Activated naive CD4-positive, alpha-beta T cell treated with anti-CD3 and anti-CD28 coated beads, Interleukin-2, amount 10 ng/mL, durations not matched to agents 7 days and 5 days (primary cell): Measurements from ENCODE around the gene SMIM10.
"Not testable (repeated sequence)": the region's sequence is repeated elsewhere in the genome, so short reads cannot be mapped to it uniquely, and the experiment has no call there.

Source experiments
- CTCF ChIA-PET: fragments of 350-600 bp; sonication (Branson Sonifier 250); formaldehyde crosslinking; loops from one replicate; lab custom pipeline; 2021; ENCODE audit warnings: antibody characterized with exemption; lab: Charles Lee
- DNase-seq: peaks from one replicate; pipeline ENCODE4 v3.0.0-alpha.2; 2020
- H3K27ac Mint-ChIP-seq: one replicate; pipeline ENCODE4 v1.8.0; 2021; ENCODE audit warnings: mild to moderate bottlenecking, moderate library complexity, mixed read lengths
- H3K27me3 Mint-ChIP-seq: one replicate; pipeline ENCODE4 v1.8.0; 2021; ENCODE audit warnings: mild to moderate bottlenecking, mixed read lengths
- H3K36me3 Mint-ChIP-seq: one replicate; pipeline ENCODE4 v1.8.0; 2021; ENCODE audit warnings: mixed read lengths
- H3K4me1 Mint-ChIP-seq: one replicate; pipeline ENCODE4 v1.8.0; 2021; ENCODE audit warnings: mixed read lengths
- H3K4me3 Mint-ChIP-seq: one replicate; pipeline ENCODE4 v1.8.0; 2021; ENCODE audit warnings: mild to moderate bottlenecking, moderate library complexity, mixed read lengths
- H3K9me3 Mint-ChIP-seq: one replicate; pipeline ENCODE4 v1.8.0; 2021; ENCODE audit warnings: mixed read lengths

SMIM10 gene

GRCh38 chrX:134990801-134991481, at the start of gene SMIM10:
TSS of gene SMIM10 (plus strand) at chrX:134990991. CDS start at chrX:134991096, 105 bp downstream.
- no peaks in the 10 kb centered on the region for H3K9me3 Mint-ChIP-seq
- CTCF ChIA-PET = no interaction called here
- H3K4me1 Mint-ChIP-seq = peaks cover 14% of the 10 kb centered on the region
- H3K36me3 Mint-ChIP-seq = no peaks in the 10 kb centered on the region
- H3K27ac Mint-ChIP-seq = no peak within 1 kb of the TSS
- DNase-seq = peak; percentile 24
- peak within 1 kb of the TSS; percentile 61 for H3K4me3 Mint-ChIP-seq
- peaks cover 19% of the 10 kb centered on the region for H3K27me3 Mint-ChIP-seq

DNA sequence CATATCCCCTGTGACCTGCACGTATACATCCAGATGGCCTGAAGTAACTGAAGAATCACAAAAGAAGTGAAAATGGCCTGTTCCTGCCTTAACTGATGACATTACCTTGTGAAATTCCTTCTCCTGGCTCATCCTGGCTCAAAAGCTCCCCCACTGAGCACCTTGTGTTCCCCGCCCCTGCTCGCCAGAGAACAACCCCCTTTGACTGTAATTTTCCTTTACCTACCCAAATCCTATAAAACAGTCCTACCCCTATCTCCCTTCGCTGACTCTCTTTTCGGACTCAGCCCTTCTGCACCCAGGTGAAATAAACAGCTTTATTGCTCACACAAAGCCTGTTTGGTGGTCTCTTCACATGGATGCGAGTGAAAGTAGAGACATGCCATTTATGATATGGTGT, 44.4 kb upstream of the SMIM10 start:
- CTCF ChIA-PET, H3K9me3 Mint-ChIP-seq, H3K36me3 Mint-ChIP-seq, DNase-seq, H3K4me3 Mint-ChIP-seq, H3K27ac Mint-ChIP-seq, H3K27me3 Mint-ChIP-seq, H3K4me1 Mint-ChIP-seq: not testable (repeated sequence)

- peaks cover 4% of the 10 kb centered on the region for H3K27me3 Mint-ChIP-seq
- no peak for DNase-seq
- no peaks in the 10 kb centered on the region for H3K36me3 Mint-ChIP-seq
- peaks cover 3% of the 10 kb centered on the region for H3K4me1 Mint-ChIP-seq
- no peak overlapping the region for H3K4me3 Mint-ChIP-seq
- H3K27ac Mint-ChIP-seq = no peak overlapping the region
- H3K9me3 Mint-ChIP-seq = no peaks in the 10 kb centered on the region
- CTCF ChIA-PET = no interaction called here
These were observed 42.2 kb upstream of the SMIM10 start for GRCh38 chrX:134948333-134949241.

DNA sequence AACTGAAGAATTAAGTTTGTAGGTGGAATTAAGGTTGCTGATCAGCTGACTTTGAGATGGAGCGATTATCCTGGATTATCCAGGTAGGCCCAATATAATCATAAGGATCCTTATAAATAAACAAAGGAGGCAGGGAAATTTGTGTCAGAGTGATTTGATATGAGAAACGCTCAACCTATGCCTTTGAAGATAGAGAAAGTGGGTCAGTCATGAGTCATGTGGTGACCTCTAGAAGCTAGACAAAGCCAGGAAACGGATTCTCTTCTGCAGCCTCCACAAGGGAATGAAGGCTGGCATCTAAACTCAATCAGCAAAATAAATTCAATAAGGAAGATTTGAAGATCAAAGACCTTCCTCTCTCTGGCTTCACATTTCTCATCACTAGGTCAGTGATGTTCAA, 41.5 kb upstream of the SMIM10 start:
- Mint-ChIP-seq H3K4me3 (no peak overlapping the region), H3K9me3 (no peaks in the 10 kb centered on the region), H3K27me3 (peaks cover 6% of the 10 kb centered on the region), H3K27ac (no peak overlapping the region), H3K4me1 (peaks cover 3% of the 10 kb centered on the region), H3K36me3 (no peaks in the 10 kb centered on the region)
- DNase-seq = no peak
- CTCF ChIA-PET = no interaction called here

- CTCF ChIA-PET = interaction anchor here (0.7 kb wide), 1 partner anchor 65 kb away, joined by 3 read pairs; no protein-coding TSS in a partner anchor
- no peak overlapping the region for H3K27ac Mint-ChIP-seq
- H3K4me3 Mint-ChIP-seq = no peak overlapping the region
- DNase-seq = no peak
- H3K27me3 Mint-ChIP-seq = peaks cover 8% of the 10 kb centered on the region
- H3K36me3 Mint-ChIP-seq = no peaks in the 10 kb centered on the region
- H3K9me3 Mint-ChIP-seq = no peaks in the 10 kb centered on the region
- no peaks in the 10 kb centered on the region for H3K4me1 Mint-ChIP-seq
These were observed 33.0 kb upstream of the SMIM10 start for GRCh38 chrX:134957836-134958235.

GRCh38 chrX:134960366-134960765, 30.4 kb upstream of the SMIM10 start:
- H3K36me3 Mint-ChIP-seq, DNase-seq, H3K27me3 Mint-ChIP-seq, CTCF ChIA-PET, H3K9me3 Mint-ChIP-seq, H3K4me1 Mint-ChIP-seq, H3K27ac Mint-ChIP-seq, H3K4me3 Mint-ChIP-seq: not testable (repeated sequence)

- H3K36me3 Mint-ChIP-seq = no peaks in the 10 kb centered on the region
- no peak overlapping the region for H3K4me3 Mint-ChIP-seq
- no peak overlapping the region for H3K27ac Mint-ChIP-seq
- H3K27me3 Mint-ChIP-seq = peaks cover 8% of the 10 kb centered on the region
- DNase-seq = no peak
- no peaks in the 10 kb centered on the region for H3K4me1 Mint-ChIP-seq
- no peaks in the 10 kb centered on the region for H3K9me3 Mint-ChIP-seq
- CTCF ChIA-PET = no interaction called here
These were observed 27.8 kb upstream of the SMIM10 start for GRCh38 chrX:134963041-134963440.

GRCh38 chrX:134969726-134970125, 21.1 kb upstream of the SMIM10 start:
- Mint-ChIP-seq H3K9me3 (no peaks in the 10 kb centered on the region), H3K36me3 (no peaks in the 10 kb centered on the region), H3K27ac (no peak overlapping the region), H3K4me1 (no peaks in the 10 kb centered on the region), H3K27me3 (peaks cover 14% of the 10 kb centered on the region), H3K4me3 (no peak overlapping the region)
- DNase-seq = no peak
- CTCF ChIA-PET = no interaction called here

GRCh38 chrX:134971926-134972325, 18.9 kb upstream of the SMIM10 start:
- no peaks in the 10 kb centered on the region for H3K36me3 Mint-ChIP-seq
- peaks cover 10% of the 10 kb centered on the region for H3K27me3 Mint-ChIP-seq
- no peaks in the 10 kb centered on the region for H3K9me3 Mint-ChIP-seq
- no peak overlapping the region for H3K4me3 Mint-ChIP-seq
- no peak for DNase-seq
- CTCF ChIA-PET = no interaction called here
- no peak overlapping the region for H3K27ac Mint-ChIP-seq
- H3K4me1 Mint-ChIP-seq = no peaks in the 10 kb centered on the region

DNA sequence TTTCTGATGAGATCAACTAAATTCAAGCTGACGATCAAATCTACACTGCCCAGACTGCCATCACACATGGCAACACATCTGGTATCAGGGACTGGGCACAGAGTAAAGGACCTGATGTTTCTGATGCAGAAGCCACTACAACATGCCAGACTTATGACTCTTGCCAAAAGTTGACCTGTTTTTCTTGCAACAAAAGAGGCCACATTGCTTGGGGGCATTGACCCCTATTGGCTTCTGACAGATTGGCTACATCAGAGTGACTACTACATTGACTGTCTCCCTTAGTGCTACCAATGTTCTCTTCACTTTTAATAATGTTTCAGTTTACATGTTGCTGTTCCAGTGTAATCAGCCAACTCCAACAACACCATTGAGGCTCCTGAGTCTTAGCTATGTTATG, 15.3 kb upstream of the SMIM10 start:
- no peaks in the 10 kb centered on the region for H3K36me3 Mint-ChIP-seq
- no peak overlapping the region for H3K4me3 Mint-ChIP-seq
- no peak for DNase-seq
- CTCF ChIA-PET = interaction anchor here (0.6 to 0.7 kb wide), 2 partner anchors 20 to 387 kb away, joined by 3 read pairs; no protein-coding TSS in a partner anchor
- H3K27me3 Mint-ChIP-seq = peaks cover 5% of the 10 kb centered on the region
- H3K27ac Mint-ChIP-seq = no peak overlapping the region
- H3K4me1 Mint-ChIP-seq = no peaks in the 10 kb centered on the region
- no peaks in the 10 kb centered on the region for H3K9me3 Mint-ChIP-seq

DNA sequence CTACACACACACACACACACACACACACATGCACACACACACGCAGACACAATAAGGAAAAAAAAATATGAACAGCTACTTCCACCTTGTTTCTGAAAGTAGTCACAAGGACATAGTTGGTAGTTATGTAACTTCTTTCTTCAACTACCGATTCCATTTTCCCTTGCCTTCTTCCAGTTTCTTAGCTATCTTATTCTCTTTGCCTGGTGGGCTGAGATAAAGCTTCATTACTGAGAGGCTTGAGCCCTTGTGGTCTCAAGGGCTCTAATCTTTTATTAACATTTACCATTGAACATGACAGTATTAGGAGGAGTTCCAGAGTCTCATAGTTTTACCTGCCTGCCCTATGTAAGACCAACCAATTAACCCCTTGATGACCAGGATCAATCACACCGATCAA, 8.9 kb upstream of the SMIM10 start:
- H3K27ac Mint-ChIP-seq = no peak overlapping the region
- CTCF ChIA-PET = no interaction called here
- H3K9me3 Mint-ChIP-seq = no peaks in the 10 kb centered on the region
- no peaks in the 10 kb centered on the region for H3K36me3 Mint-ChIP-seq
- H3K4me3 Mint-ChIP-seq = no peak overlapping the region
- no peaks in the 10 kb centered on the region for H3K27me3 Mint-ChIP-seq
- H3K4me1 Mint-ChIP-seq = peaks cover 2% of the 10 kb centered on the region
- no peak for DNase-seq

- DNase-seq = no peak
- Mint-ChIP-seq H3K4me1 (peaks cover 2% of the 10 kb centered on the region), H3K27ac (no peak overlapping the region), H3K4me3 (no peak overlapping the region), H3K27me3 (no peaks in the 10 kb centered on the region), H3K9me3 (no peaks in the 10 kb centered on the region), H3K36me3 (no peaks in the 10 kb centered on the region)
- CTCF ChIA-PET = no interaction called here
These were observed 8.0 kb upstream of the SMIM10 start for GRCh38 chrX:134982748-134983147.

DNA sequence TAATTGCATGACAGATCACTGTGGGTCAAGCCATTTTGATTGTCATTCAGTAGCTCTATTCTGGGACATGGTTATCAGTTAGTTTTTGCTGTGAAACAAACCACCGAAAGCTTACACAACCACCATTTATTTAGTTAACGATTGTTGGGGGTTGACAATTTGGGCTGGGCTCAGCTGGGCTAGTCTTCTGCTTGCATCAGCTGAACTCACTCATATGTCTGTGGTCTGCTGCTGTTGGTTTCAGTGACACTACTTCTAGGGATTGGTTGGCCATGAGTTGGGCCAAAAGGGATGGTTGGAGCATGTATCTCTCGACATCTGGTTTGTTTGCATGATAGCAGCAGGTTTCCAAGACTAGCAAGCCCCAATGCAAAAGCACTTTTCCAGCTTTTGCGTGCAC, 5.3 kb upstream of the SMIM10 start:
- Mint-ChIP-seq H3K4me1 (peaks cover 7% of the 10 kb centered on the region), H3K36me3 (no peaks in the 10 kb centered on the region), H3K27ac (no peak overlapping the region), H3K27me3 (peaks cover 2% of the 10 kb centered on the region), H3K4me3 (no peak overlapping the region), H3K9me3 (no peaks in the 10 kb centered on the region)
- no peak for DNase-seq
- CTCF ChIA-PET = no interaction called here

GRCh38 chrX:134990475-134990800, 353 bp upstream of the SMIM10 start:
- Mint-ChIP-seq H3K27ac (no peak overlapping the region), H3K36me3 (no peaks in the 10 kb centered on the region), H3K4me3 (no peak overlapping the region), H3K4me1 (peaks cover 12% of the 10 kb centered on the region), H3K9me3 (no peaks in the 10 kb centered on the region), H3K27me3 (peaks cover 18% of the 10 kb centered on the region)
- CTCF ChIA-PET = interaction anchor here (0.8 kb wide), 1 partner anchor 9 kb away, joined by 3 read pairs; no protein-coding TSS in a partner anchor
- DNase-seq = no peak

GRCh38 chrX:134997646-134998045, 6.9 kb downstream of the SMIM10 start:
- DNase-seq = no peak
- Mint-ChIP-seq H3K27me3 (peaks cover 11% of the 10 kb centered on the region), H3K4me3 (no peak overlapping the region), H3K9me3 (no peaks in the 10 kb centered on the region), H3K36me3 (no peaks in the 10 kb centered on the region), H3K4me1 (peaks cover 8% of the 10 kb centered on the region), H3K27ac (no peak overlapping the region)
- CTCF ChIA-PET = no interaction called here
